ENCODE measurements around the gene NFX1. TPM values are rescaled to one million over a fixed set of nuclear protein-coding genes. Genes with fewer than 3 reads are reported as not detected.

The NFX1 gene
- total RNA-seq, 1 experiment from 2014 or later, result 40.0 TPM

- no peak for TF ChIP-seq CTCF (conservative IDR thresholded peaks at IDR 0.05; ENCODE audit: low read depth, low read length)
- TF ChIP-seq EZH2 (IDR thresholded peaks at IDR 0.05; ENCODE audit: borderline replicate concordance, low read depth, low read length, poor library complexity, severe bottlenecking), result no peak
- no peaks in the 10 kb centered on the region for H3K27me3 ChIP-seq (replicated peaks; ENCODE audit: insufficient read depth, low read depth, low read length, poor library complexity)
- no TSS peak for BruUV-seq (replicated peaks)
- intact Hi-C loops (cut with micrococcal nuclease; ENCODE audit: unreplicated experiment), result no loop called here
- POLR2A ChIA-PET (ENCODE audit: low non-redundant PET), result no interaction called here
- DNase-seq (ENCODE audit: low spot score), result no peak
- no peaks in the 10 kb centered on the region for H3K4me1 ChIP-seq (ENCODE audit: insufficient read depth, low read length, poor library complexity, severe bottlenecking)
- peaks cover 31% of the 10 kb centered on the region for H3K36me3 ChIP-seq (ENCODE audit: insufficient read depth, low read length, poor library complexity, severe bottlenecking)
- no peak overlapping the region for H3K4me3 ChIP-seq (ENCODE audit: low read depth, low read length, poor library complexity, severe bottlenecking)
- H3K27ac ChIP-seq (ENCODE audit: low read depth, low read length, poor library complexity, severe bottlenecking), result no peak overlapping the region
- CTCF ChIA-PET, result no interaction called here
- no peaks in the 10 kb centered on the region for H3K9me3 ChIP-seq (ENCODE audit: low read depth, low read length, poor library complexity, severe bottlenecking)
These were observed 59.4 kb downstream of the NFX1 start for GRCh38 chr9:33349743-33350142.

- H3K4me1 ChIP-seq (ENCODE audit: insufficient read depth, low read length, poor library complexity, severe bottlenecking), result no peaks in the 10 kb centered on the region
- no peaks in the 10 kb centered on the region for H3K9me3 ChIP-seq (ENCODE audit: low read depth, low read length, poor library complexity, severe bottlenecking)
- no peaks in the 10 kb centered on the region for H3K27me3 ChIP-seq (replicated peaks; ENCODE audit: insufficient read depth, low read depth, low read length, poor library complexity)
- ChIA-PET POLR2A (ENCODE audit: low non-redundant PET) (interaction anchor here (0.7 kb wide), 1 partner anchor 57 kb away, joined by 3 read pairs; no protein-coding TSS in a partner anchor), CTCF (no interaction called here)
- no TSS peak for BruUV-seq (replicated peaks)
- H3K4me3 ChIP-seq (ENCODE audit: low read depth, low read length, poor library complexity, severe bottlenecking), result no peak overlapping the region
- peaks cover 31% of the 10 kb centered on the region for H3K36me3 ChIP-seq (ENCODE audit: insufficient read depth, low read length, poor library complexity, severe bottlenecking)
- intact Hi-C loops (cut with micrococcal nuclease; ENCODE audit: unreplicated experiment), result no loop called here
- no peak for TF ChIP-seq EZH2 (IDR thresholded peaks at IDR 0.05; ENCODE audit: borderline replicate concordance, low read depth, low read length, poor library complexity, severe bottlenecking)
- no peak for TF ChIP-seq CTCF (conservative IDR thresholded peaks at IDR 0.05; ENCODE audit: low read depth, low read length)
- no peak for DNase-seq (ENCODE audit: low spot score)
- H3K27ac ChIP-seq (ENCODE audit: low read depth, low read length, poor library complexity, severe bottlenecking), result no peak overlapping the region
These were observed 60.0 kb downstream of the NFX1 start for GRCh38 chr9:33350310-33350709.

- Histone ChIP-seq H3K9me3 (ENCODE audit: low read depth, low read length, poor library complexity, severe bottlenecking) (no peaks in the 10 kb centered on the region), H3K4me3 (ENCODE audit: low read depth, low read length, poor library complexity, severe bottlenecking) (no peak overlapping the region), H3K27ac (ENCODE audit: low read depth, low read length, poor library complexity, severe bottlenecking) (no peak overlapping the region), H3K4me1 (ENCODE audit: insufficient read depth, low read length, poor library complexity, severe bottlenecking) (no peaks in the 10 kb centered on the region), H3K27me3 (replicated peaks; ENCODE audit: insufficient read depth, low read depth, low read length, poor library complexity) (no peaks in the 10 kb centered on the region), H3K36me3 (ENCODE audit: insufficient read depth, low read length, poor library complexity, severe bottlenecking) (peaks cover 23% of the 10 kb centered on the region)
- no TSS peak for BruUV-seq (replicated peaks)
- POLR2A ChIA-PET (ENCODE audit: low non-redundant PET), result no interaction called here
- DNase-seq (ENCODE audit: low spot score), result no peak
- intact Hi-C loops (cut with micrococcal nuclease; ENCODE audit: unreplicated experiment), result no loop called here
- CTCF ChIA-PET, result no interaction called here
- TF ChIP-seq EZH2 (IDR thresholded peaks at IDR 0.05; ENCODE audit: borderline replicate concordance, low read depth, low read length, poor library complexity, severe bottlenecking), result no peak
- TF ChIP-seq CTCF (conservative IDR thresholded peaks at IDR 0.05; ENCODE audit: low read depth, low read length), result no peak
These were observed 61.2 kb downstream of the NFX1 start for GRCh38 chr9:33351547-33351946.
